ENCODE results near the gene GFER. TPM values are rescaled to one million over a fixed set of nuclear protein-coding genes. Genes with fewer than 3 reads are reported as not detected.

The GFER gene
- total and polyA plus RNA-seq, 7 experiments from 2014 or later = 14.0 to 30.8 (median 19.6) TPM

- no peak overlapping the region for H3K4me3 ChIP-seq (ENCODE audit: low read length)
- peaks cover 0 to 4% of the 10 kb centered on the region in 2 donors for H3K27me3 ChIP-seq (ENCODE audit: control insufficient read depth in 2 of 2, insufficient read depth in 2 of 2, low read length in 2 of 2)
- Mint-ChIP-seq H3K27me3 (peaks cover 6 to 23% (median 10%) of the 10 kb centered on the region in 5 donors), H3K27ac (no peak overlapping the region), H3K36me3 (no peaks in the 10 kb centered on the region), H3K4me3 (no peak overlapping the region), H3K4me1 (peaks cover 0 to 3% (median 0%) of the 10 kb centered on the region in 7 donors), H3K9me3 (peaks cover 0 to 1% (median 0%) of the 10 kb centered on the region in 11 donors)
- DNase-seq (no peak), ATAC-seq (no peak)
- POLR2A ChIA-PET = no interaction called here
- no peaks in the 10 kb centered on the region for H3K4me1 ChIP-seq (ENCODE audit: control insufficient read depth in 2 of 2, insufficient read depth in 2 of 2, low read length in 2 of 2)
- no peak overlapping the region for H3K27ac ChIP-seq (ENCODE audit: low read depth, low read length)
- no peaks in the 10 kb centered on the region for H3K36me3 ChIP-seq (ENCODE audit: control insufficient read depth in 2 of 3, insufficient read depth in 3 of 3, low read length in 3 of 3)
- CTCF ChIA-PET = interaction anchor here (0.6 to 0.8 kb wide), 2 partner anchors 124 to 1885 kb away, joined by 3 read pairs; no protein-coding TSS in a partner anchor
- intact Hi-C loops (cut with micrococcal nuclease) = no loop called here
- H3K9me3 ChIP-seq (ENCODE audit: control insufficient read depth in 2 of 3, low read length in 3 of 3) = no peaks in the 10 kb centered on the region
Measured at GRCh38 chr16:2016407-2016922, 32.5 kb downstream of the GFER start.

- H3K9me3 Mint-ChIP-seq = peaks cover 0 to 5% (median 0%) of the 10 kb centered on the region in 11 donors
- no peak for ATAC-seq
- H3K4me3 Mint-ChIP-seq = peak within 1 kb of the TSS in 2 of 10 donors; percentile 17 to 46
- H3K36me3 Mint-ChIP-seq = no peaks in the 10 kb centered on the region
- Histone ChIP-seq H3K4me3 (ENCODE audit: low read length) (no peak within 1 kb of the TSS), H3K36me3 (ENCODE audit: control insufficient read depth in 2 of 3, insufficient read depth in 3 of 3, low read length in 3 of 3) (no peaks in the 10 kb centered on the region), H3K27me3 (ENCODE audit: control insufficient read depth in 2 of 2, insufficient read depth in 2 of 2, low read length in 2 of 2) (peaks cover 0 to 8% of the 10 kb centered on the region in 2 donors), H3K4me1 (ENCODE audit: control insufficient read depth in 2 of 2, insufficient read depth in 2 of 2, low read length in 2 of 2) (peaks cover 11 to 15% of the 10 kb centered on the region in 2 donors), H3K27ac (ENCODE audit: low read depth, low read length) (no peak within 1 kb of the TSS), H3K9me3 (ENCODE audit: control insufficient read depth in 2 of 3, low read length in 3 of 3) (no peaks in the 10 kb centered on the region)
- ChIA-PET CTCF (interaction anchor here (5.0 kb wide), 1 partner anchor 122 kb away, joined by 42 read pairs; no protein-coding TSS in a partner anchor), POLR2A (interaction anchor here (1.2 to 1.5 kb wide), 2 partner anchors 121 to 135 kb away, joined by 3 to 7 read pairs; no protein-coding TSS in a partner anchor)
- peaks cover 7 to 40% (median 15%) of the 10 kb centered on the region in 5 donors for H3K27me3 Mint-ChIP-seq
- H3K27ac Mint-ChIP-seq = no peak within 1 kb of the TSS
- peak in 1 of 9 donors; percentile 45 for DNase-seq
- intact Hi-C loops (cut with micrococcal nuclease) = no loop called here
- H3K4me1 Mint-ChIP-seq = peaks cover 11 to 17% (median 13%) of the 10 kb centered on the region in 7 donors
Measured at GRCh38 chr16:2019518-2019920, 35.5 kb downstream of the GFER start, which contains the start of gene NPW. NPW (plus strand) TSS chr16:2019785.

- H3K9me3 Mint-ChIP-seq = peaks cover 0 to 5% (median 0%) of the 10 kb centered on the region in 11 donors
- H3K36me3 Mint-ChIP-seq = no peaks in the 10 kb centered on the region
- H3K27me3 Mint-ChIP-seq = peaks cover 7 to 42% (median 15%) of the 10 kb centered on the region in 5 donors
- ChIA-PET CTCF (interaction anchor here (5.0 kb wide), 1 partner anchor 121 kb away, joined by 42 read pairs; no protein-coding TSS in a partner anchor), POLR2A (interaction anchor here (1.0 to 1.5 kb wide), 2 partner anchors 120 to 135 kb away, joined by 3 read pairs; partner anchors contain the start of gene TRAF7)
- ATAC-seq (no peak), DNase-seq (no peak)
- Histone ChIP-seq H3K4me1 (ENCODE audit: control insufficient read depth in 2 of 2, insufficient read depth in 2 of 2, low read length in 2 of 2) (peaks cover 11 to 15% of the 10 kb centered on the region in 2 donors), H3K27me3 (ENCODE audit: control insufficient read depth in 2 of 2, insufficient read depth in 2 of 2, low read length in 2 of 2) (peaks cover 0 to 8% of the 10 kb centered on the region in 2 donors), H3K27ac (ENCODE audit: low read depth, low read length) (no peak overlapping the region), H3K4me3 (ENCODE audit: low read length) (no peak overlapping the region), H3K9me3 (ENCODE audit: control insufficient read depth in 2 of 3, low read length in 3 of 3) (no peaks in the 10 kb centered on the region), H3K36me3 (ENCODE audit: control insufficient read depth in 2 of 3, insufficient read depth in 3 of 3, low read length in 3 of 3) (no peaks in the 10 kb centered on the region)
- no peak overlapping the region for H3K27ac Mint-ChIP-seq
- H3K4me1 Mint-ChIP-seq = peaks cover 11 to 17% (median 13%) of the 10 kb centered on the region in 7 donors
- intact Hi-C loops (cut with micrococcal nuclease) = no loop called here
- peak overlapping the region in 2 of 10 donors; percentile 17 to 46 for H3K4me3 Mint-ChIP-seq
Measured at GRCh38 chr16:2019921-2020831, 36.2 kb downstream of the GFER start.

GRCh38 chr16:2022723-2023091, 38.7 kb downstream of the GFER start:
- CTCF ChIA-PET = interaction anchor here (1.0 to 5.0 kb wide), 5 partner anchors 25 to 132 kb away, joined by 5 to 42 read pairs (median 6); partner anchors contain the start of genes NTHL1 and TSC2
- peaks cover 0 to 8% of the 10 kb centered on the region in 2 donors for H3K27me3 ChIP-seq (ENCODE audit: control insufficient read depth in 2 of 2, insufficient read depth in 2 of 2, low read length in 2 of 2)
- peak overlapping the region in 6 of 9 donors; percentile 13 to 83 (median 66) for H3K27ac Mint-ChIP-seq
- H3K9me3 ChIP-seq (ENCODE audit: control insufficient read depth in 2 of 3, low read length in 3 of 3) = no peaks in the 10 kb centered on the region
- H3K36me3 ChIP-seq (ENCODE audit: control insufficient read depth in 2 of 3, insufficient read depth in 3 of 3, low read length in 3 of 3) = no peaks in the 10 kb centered on the region
- intact Hi-C loops (cut with micrococcal nuclease) = loop anchor here (1.0 kb wide), 10 partner anchors 13 to 479 kb away; partner anchors contain the start of genes NTHL1 (in 2 of the 2), TSC2 (in 2 of the 2), ECI1 (in 1 of the 2) and MLST8 (in 1 of the 2)
- peaks cover 0 to 5% (median 0%) of the 10 kb centered on the region in 11 donors for H3K9me3 Mint-ChIP-seq
- no peak overlapping the region for H3K27ac ChIP-seq (ENCODE audit: low read depth, low read length)
- POLR2A ChIA-PET = interaction anchor here (0.6 to 4.3 kb wide), 4 partner anchors 52 to 132 kb away, joined by 3 to 32 read pairs (median 7); partner anchors contain the start of genes PKD1 and TRAF7
- H3K4me3 Mint-ChIP-seq = peak overlapping the region in 9 of 10 donors; percentile 50 to 83 (median 75)
- H3K4me1 Mint-ChIP-seq = peaks cover 13 to 26% (median 22%) of the 10 kb centered on the region in 7 donors
- H3K4me1 ChIP-seq (ENCODE audit: control insufficient read depth in 2 of 2, insufficient read depth in 2 of 2, low read length in 2 of 2) = peaks cover 14 to 20% of the 10 kb centered on the region in 2 donors
- no peaks in the 10 kb centered on the region for H3K36me3 Mint-ChIP-seq
- H3K27me3 Mint-ChIP-seq = peaks cover 7 to 54% (median 15%) of the 10 kb centered on the region in 5 donors
- no peak overlapping the region for H3K4me3 ChIP-seq (ENCODE audit: low read length)
- peak; percentile 9 for ATAC-seq
- DNase-seq = peak in 2 of 9 donors; percentile 30 to 45

- peak overlapping the region; percentile 34 for H3K4me3 ChIP-seq (ENCODE audit: low read length)
- peaks cover 0 to 8% of the 10 kb centered on the region in 2 donors for H3K27me3 ChIP-seq (ENCODE audit: control insufficient read depth in 2 of 2, insufficient read depth in 2 of 2, low read length in 2 of 2)
- ChIA-PET CTCF (interaction anchor here (0.6 to 5.0 kb wide), 4 partner anchors 18 to 128 kb away, joined by 3 to 42 read pairs (median 6); partner anchors contain the start of genes NTHL1 and TSC2), POLR2A (interaction anchor here (0.6 to 4.3 kb wide), 9 partner anchors 8 to 251 kb away, joined by 3 to 32 read pairs (median 4); partner anchors contain the start of genes EME2, MRPS34, NDUFB10 and PKD1)
- peaks cover 7 to 58% (median 15%) of the 10 kb centered on the region in 5 donors for H3K27me3 Mint-ChIP-seq
- peak overlapping the region; percentile 66 to 95 (median 83) for H3K27ac Mint-ChIP-seq
- peaks cover 14 to 20% of the 10 kb centered on the region in 2 donors for H3K4me1 ChIP-seq (ENCODE audit: control insufficient read depth in 2 of 2, insufficient read depth in 2 of 2, low read length in 2 of 2)
- no peaks in the 10 kb centered on the region for H3K36me3 ChIP-seq (ENCODE audit: control insufficient read depth in 2 of 3, insufficient read depth in 3 of 3, low read length in 3 of 3)
- no peaks in the 10 kb centered on the region for H3K36me3 Mint-ChIP-seq
- peak overlapping the region; percentile 56 to 83 (median 76) for H3K4me3 Mint-ChIP-seq
- peak; percentile 99 for ATAC-seq
- H3K9me3 Mint-ChIP-seq = peaks cover 0 to 5% (median 0%) of the 10 kb centered on the region in 11 donors
- intact Hi-C loops (cut with micrococcal nuclease) = loop anchor here (1.0 kb wide), 10 partner anchors 14 to 478 kb away; partner anchors contain the start of genes NTHL1 (in 2 of the 2), TSC2 (in 2 of the 2), ECI1 (in 1 of the 2) and MLST8 (in 1 of the 2)
- DNase-seq = peak; percentile 88 to 98 (median 93)
- peak overlapping the region; percentile 67 for H3K27ac ChIP-seq (ENCODE audit: low read depth, low read length)
- no peaks in the 10 kb centered on the region for H3K9me3 ChIP-seq (ENCODE audit: control insufficient read depth in 2 of 3, low read length in 3 of 3)
- peaks cover 13 to 30% (median 22%) of the 10 kb centered on the region in 7 donors for H3K4me1 Mint-ChIP-seq
Measured at GRCh38 chr16:2023092-2024031, 39.4 kb downstream of the GFER start.
